HG02678 (cell line): ENCODE data around the gene CCDC9.
"Not testable (repeated sequence)": the region's sequence is repeated elsewhere in the genome, so short reads cannot be mapped to it uniquely, and the experiment has no call there.

ENCODE experiments used
- ATAC-seq: cut with Tn5 transposase; IDR thresholded peaks from one replicate; pipeline ENCODE4 v1.9.1; 2021; ENCODE audit warnings: mild to moderate bottlenecking, moderate library complexity; ENCODE audit not compliant: unreplicated experiment

CCDC9 gene

DNA sequence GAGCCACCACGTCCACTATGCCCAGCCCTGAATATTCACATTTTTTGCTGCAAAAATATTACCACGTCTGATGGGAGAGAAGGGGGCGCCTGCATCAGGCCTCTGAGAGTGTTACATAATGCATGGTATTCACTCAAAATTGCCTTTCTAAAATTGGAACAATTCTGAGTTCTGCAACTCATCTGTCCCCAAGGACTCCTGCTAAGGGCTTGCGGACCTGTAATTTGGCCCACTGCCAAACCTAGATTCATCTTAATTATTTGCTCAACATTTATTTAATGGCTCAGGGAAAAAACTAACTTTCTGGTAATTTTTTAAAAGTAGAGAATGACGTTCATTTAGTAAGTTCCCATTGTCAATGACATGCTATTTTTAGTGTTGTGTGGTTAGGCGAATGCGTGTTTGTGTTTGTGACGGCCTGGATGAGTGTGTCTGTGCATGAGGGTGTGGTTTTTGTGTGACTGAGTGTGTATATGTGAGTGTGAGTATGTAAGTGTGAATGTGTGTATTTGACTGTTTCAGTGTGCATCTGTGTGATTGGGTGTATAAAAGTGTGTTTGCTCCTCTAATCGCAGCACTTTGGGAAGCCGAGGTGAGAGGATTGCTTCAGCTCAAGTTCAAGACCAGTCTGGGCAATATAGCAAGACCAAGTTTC lies 27.2 kb downstream of the CCDC9 start:
- ATAC-seq, result no peak

- no peak for ATAC-seq
Observed at GRCh38 chr19:47284324-47284899, 28.1 kb downstream of the CCDC9 start.

GRCh38 chr19:47296036-47296435 lies 39.7 kb downstream of the CCDC9 start:
- no peak for ATAC-seq

GRCh38 chr19:47300867-47301266 lies 44.5 kb downstream of the CCDC9 start:
- not testable (repeated sequence) for ATAC-seq

- no peak for ATAC-seq
Observed at GRCh38 chr19:47302249-47302648, 45.9 kb downstream of the CCDC9 start.

- ATAC-seq, result no peak
Observed at GRCh38 chr19:47303966-47304365, 47.6 kb downstream of the CCDC9 start.

GRCh38 chr19:47305309-47305751 lies 49.0 kb downstream of the CCDC9 start:
- no peak for ATAC-seq

DNA sequence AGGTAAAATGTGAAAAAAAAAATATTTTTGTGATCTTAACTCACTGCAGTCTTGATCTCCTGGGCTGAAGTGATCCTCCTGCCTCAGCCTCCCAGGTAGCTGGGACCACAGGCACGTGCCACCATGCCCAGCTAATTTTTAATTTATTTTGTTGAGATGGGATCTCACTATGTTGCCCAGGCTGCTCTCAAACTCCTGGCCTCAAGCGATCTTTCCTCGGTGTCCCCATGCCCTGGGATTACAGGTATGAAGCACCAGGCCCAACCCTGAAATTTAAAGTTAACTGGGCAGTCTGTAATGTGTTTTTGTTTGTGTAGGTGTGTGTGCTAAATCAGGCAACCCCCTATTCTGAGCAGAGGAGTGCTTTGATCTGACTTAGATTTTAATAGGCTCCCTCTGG lies 50.0 kb downstream of the CCDC9 start:
- no peak for ATAC-seq

- ATAC-seq, result no peak
Observed at GRCh38 chr19:47309038-47309437, 52.7 kb downstream of the CCDC9 start.

DNA sequence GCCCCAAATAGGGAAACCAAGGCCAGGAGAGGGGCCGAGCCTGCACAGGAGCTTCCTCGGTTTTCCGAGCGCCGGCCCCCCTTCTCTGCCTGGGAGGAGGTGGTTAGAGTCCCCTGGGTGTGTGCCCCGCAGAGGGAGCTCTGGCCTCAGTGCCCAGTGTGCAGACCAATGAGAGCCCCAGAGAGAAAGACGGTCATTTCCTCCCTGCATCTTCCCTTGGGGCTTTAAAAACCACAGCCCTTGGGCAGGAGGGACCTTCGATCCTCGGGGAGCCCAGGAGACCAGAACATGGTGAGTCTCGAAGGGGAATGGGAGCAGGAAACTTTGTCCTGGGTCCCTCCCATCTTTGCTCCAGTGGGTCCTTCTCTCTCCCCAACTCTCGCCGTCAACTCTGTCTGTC lies 53.3 kb downstream of the CCDC9 start, which contains the start of gene C5AR1:
Gene C5AR1 (plus strand): TSS at position 254 of the 400 bp plus-strand sequence. CDS start 35 bp downstream, at position 289.
- no peak for ATAC-seq

- ATAC-seq, result no peak
Observed at GRCh38 chr19:47310323-47310722, 54.0 kb downstream of the CCDC9 start.

- ATAC-seq, result no peak
Observed at GRCh38 chr19:47310819-47311218, 54.5 kb downstream of the CCDC9 start.

DNA sequence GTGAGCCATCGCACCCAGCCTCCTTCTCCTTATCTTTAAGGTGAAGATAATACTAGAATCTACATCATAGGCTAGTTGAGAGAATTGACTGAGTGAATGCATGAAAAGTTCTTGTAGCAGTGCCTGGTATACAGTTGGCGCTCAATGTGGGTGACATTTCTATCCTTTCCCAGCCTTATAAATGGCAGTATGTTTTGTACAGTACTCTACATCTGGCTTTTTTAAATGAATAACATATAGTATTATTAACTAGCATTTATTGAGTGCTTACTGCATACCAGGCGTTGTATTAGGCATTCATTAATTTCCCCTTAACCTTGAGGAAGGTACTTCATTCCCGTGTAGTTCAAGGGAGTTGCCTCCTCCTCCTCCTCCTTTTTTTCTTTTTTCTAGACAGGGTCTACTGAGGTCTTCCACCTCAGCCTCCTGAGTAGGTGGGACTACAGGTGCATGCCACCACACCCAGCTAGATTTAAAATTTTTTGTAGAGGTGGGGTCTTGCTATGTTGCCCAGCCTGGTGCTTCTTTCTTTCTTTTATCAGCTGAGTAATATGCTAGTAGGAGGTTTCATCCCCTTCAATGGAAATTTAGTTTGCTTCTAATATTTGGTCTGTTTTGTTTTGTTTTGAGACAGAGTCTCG lies 56.2 kb downstream of the CCDC9 start:
- no peak for ATAC-seq

- ATAC-seq, result no peak
Observed at GRCh38 chr19:47313754-47314295, 57.5 kb downstream of the CCDC9 start.

GRCh38 chr19:47315125-47315821 lies 58.9 kb downstream of the CCDC9 start:
- ATAC-seq, result no peak

DNA sequence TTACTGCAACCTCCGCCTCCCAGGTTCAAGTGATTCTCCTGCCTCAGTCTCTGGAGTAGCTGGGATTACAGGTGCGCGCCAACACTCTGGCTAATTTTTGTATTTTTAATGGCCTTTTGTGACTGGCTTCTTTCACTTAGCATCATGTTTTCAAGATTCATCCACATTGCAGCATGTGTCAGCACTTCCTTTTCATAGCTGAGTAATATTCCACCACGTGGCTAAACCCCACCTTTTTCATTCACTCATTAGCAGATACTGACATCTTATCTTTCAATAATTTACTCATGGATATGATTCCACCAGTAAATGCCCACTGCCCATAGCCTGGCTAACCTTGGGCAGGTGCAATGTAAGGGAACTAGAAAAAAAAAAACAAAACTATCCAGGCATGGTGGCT lies 60.2 kb downstream of the CCDC9 start:
- no peak for ATAC-seq

DNA sequence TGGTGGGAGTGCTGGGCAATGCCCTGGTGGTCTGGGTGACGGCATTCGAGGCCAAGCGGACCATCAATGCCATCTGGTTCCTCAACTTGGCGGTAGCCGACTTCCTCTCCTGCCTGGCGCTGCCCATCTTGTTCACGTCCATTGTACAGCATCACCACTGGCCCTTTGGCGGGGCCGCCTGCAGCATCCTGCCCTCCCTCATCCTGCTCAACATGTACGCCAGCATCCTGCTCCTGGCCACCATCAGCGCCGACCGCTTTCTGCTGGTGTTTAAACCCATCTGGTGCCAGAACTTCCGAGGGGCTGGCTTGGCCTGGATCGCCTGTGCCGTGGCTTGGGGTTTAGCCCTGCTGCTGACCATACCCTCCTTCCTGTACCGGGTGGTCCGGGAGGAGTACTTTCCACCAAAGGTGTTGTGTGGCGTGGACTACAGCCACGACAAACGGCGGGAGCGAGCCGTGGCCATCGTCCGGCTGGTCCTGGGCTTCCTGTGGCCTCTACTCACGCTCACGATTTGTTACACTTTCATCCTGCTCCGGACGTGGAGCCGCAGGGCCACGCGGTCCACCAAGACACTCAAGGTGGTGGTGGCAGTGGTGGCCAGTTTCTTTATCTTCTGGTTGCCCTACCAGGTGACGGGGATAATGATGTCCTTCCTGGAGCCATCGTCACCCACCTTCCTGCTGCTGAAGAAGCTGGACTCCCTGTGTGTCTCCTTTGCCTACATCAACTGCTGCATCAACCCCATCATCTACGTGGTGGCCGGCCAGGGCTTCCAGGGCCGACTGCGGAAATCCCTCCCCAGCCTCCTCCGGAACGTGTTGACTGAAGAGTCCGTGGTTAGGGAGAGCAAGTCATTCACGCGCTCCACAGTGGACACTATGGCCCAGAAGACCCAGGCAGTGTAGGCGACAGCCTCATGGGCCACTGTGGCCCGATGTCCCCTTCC lies 63.9 kb downstream of the CCDC9 start:
- ATAC-seq, result no peak
